Progenitor cell of endocrine pancreas (in vitro differentiated cells): ENCODE measurements around the gene C1QTNF8. TPM values are rescaled to one million over a fixed set of nuclear protein-coding genes. Genes with fewer than 3 reads are reported as not detected.

Experiments used
- DNase-seq: peaks from one replicate; pipeline ENCODE4 v3.0.0; 2021; ENCODE audit warnings: low spot score; ENCODE audit not compliant: unreplicated experiment
- H3K27ac Mint-ChIP-seq: 2 replicates; pipeline ENCODE4 v1.8.0; 2021; ENCODE audit warnings: mild to moderate bottlenecking, moderate library complexity, mixed read lengths
- H3K27me3 Mint-ChIP-seq: 2 replicates; pipeline ENCODE4 v1.8.0; 2021; ENCODE audit warnings: mixed read lengths
- H3K36me3 Mint-ChIP-seq: 2 replicates; pipeline ENCODE4 v1.8.0; 2022; ENCODE audit warnings: mixed read lengths; ENCODE audit not compliant: insufficient read depth
- H3K4me1 Mint-ChIP-seq: 2 replicates; pipeline ENCODE4 v1.8.0; 2021; ENCODE audit warnings: low read depth, mixed read lengths
- H3K4me3 Mint-ChIP-seq: 2 replicates; pipeline ENCODE4 v1.8.0; 2021; ENCODE audit warnings: low read depth, mild to moderate bottlenecking, moderate library complexity, mixed read lengths
- H3K9me3 Mint-ChIP-seq: 2 replicates; pipeline ENCODE4 v1.8.0; 2021; ENCODE audit warnings: low read depth, mixed read lengths
- CTCF ChIP-seq: fragments of 200-600 bp; sonication (generic); IDR thresholded peaks from one replicate; pipeline ENCODE4 v1.5.0; 2021; ENCODE audit warnings: antibody characterized with exemption, mild to moderate bottlenecking; ENCODE audit not compliant: unreplicated experiment
- total RNA-seq: library from RNA; stranded (reverse); gene quantifications from 2 replicates; pipeline ENCODE4 v1.2.1, GENCODE V29; 2021

Gene C1QTNF8
- total RNA-seq, 1 donor from 2014 or later = not detected

GRCh38 chr16:1142911-1143310, 46.9 kb upstream of the C1QTNF8 start:
- no peak for TF ChIP-seq CTCF
- Mint-ChIP-seq H3K27ac (no peak overlapping the region), H3K9me3 (no peaks in the 10 kb centered on the region), H3K27me3 (peaks cover 10% of the 10 kb centered on the region), H3K4me1 (peaks cover 2% of the 10 kb centered on the region), H3K36me3 (no peaks in the 10 kb centered on the region), H3K4me3 (no peak overlapping the region)
- no peak for DNase-seq

DNA sequence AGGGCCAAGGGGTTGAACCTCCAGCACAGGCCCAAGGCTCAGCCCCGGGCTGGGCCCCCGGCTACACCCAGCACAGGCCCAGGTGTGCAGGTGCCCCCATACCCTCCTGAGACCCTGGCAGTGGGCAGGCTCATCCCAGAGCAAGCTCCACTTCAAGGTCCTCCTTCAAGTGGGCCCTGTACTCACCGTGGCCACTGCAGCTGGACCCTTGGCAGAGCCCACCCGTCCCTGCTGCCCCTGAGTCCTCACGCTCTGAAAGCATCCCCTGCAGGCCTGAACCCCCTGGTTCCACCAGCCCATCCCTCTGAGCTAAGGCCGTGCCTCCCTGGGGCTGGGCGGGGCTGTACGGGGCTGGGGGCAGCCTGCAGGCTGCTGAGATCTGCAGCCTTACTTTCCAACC, 45.7 kb upstream of the C1QTNF8 start:
- no peak overlapping the region for H3K27ac Mint-ChIP-seq
- no peak for DNase-seq
- H3K4me1 Mint-ChIP-seq = peaks cover 2% of the 10 kb centered on the region
- peaks cover 10% of the 10 kb centered on the region for H3K27me3 Mint-ChIP-seq
- no peaks in the 10 kb centered on the region for H3K36me3 Mint-ChIP-seq
- no peak for TF ChIP-seq CTCF
- H3K9me3 Mint-ChIP-seq = no peaks in the 10 kb centered on the region
- H3K4me3 Mint-ChIP-seq = no peak overlapping the region

DNA sequence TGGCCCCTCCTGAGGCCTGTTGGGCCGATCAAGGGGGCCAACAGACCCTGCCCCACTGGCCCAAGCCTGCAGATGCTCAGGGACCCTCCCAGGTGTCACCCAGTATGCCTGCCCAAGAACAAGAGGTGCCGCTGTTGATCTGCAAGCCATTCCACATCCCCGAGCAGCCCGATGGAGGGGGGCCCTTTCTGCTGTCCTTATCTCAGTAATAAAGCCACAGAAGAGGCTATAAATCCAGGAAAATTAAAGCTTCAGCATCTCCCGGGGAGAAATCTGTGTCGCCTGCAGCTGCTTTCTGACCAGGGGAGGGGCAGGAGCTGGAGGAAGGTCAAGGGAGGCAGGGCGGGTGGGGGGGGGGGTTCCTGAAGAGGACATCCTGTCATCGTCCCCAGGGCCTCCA, 45.1 kb upstream of the C1QTNF8 start:
- Mint-ChIP-seq H3K27ac (no peak overlapping the region), H3K27me3 (peaks cover 10% of the 10 kb centered on the region), H3K4me3 (no peak overlapping the region), H3K9me3 (no peaks in the 10 kb centered on the region), H3K4me1 (peaks cover 6% of the 10 kb centered on the region), H3K36me3 (no peaks in the 10 kb centered on the region)
- no peak for TF ChIP-seq CTCF
- DNase-seq = no peak

- no peak for DNase-seq
- no peaks in the 10 kb centered on the region for H3K9me3 Mint-ChIP-seq
- no peaks in the 10 kb centered on the region for H3K36me3 Mint-ChIP-seq
- peak overlapping the region; percentile 35 for H3K27ac Mint-ChIP-seq
- no peak overlapping the region for H3K4me3 Mint-ChIP-seq
- H3K4me1 Mint-ChIP-seq = peaks cover 11% of the 10 kb centered on the region
- H3K27me3 Mint-ChIP-seq = peaks cover 10% of the 10 kb centered on the region
- TF ChIP-seq CTCF = no peak
Measured at GRCh38 chr16:1140582-1141162, 44.6 kb upstream of the C1QTNF8 start.

GRCh38 chr16:1137604-1138003, 41.6 kb upstream of the C1QTNF8 start:
- H3K36me3 Mint-ChIP-seq = no peaks in the 10 kb centered on the region
- H3K27ac Mint-ChIP-seq = no peak overlapping the region
- DNase-seq = no peak
- no peaks in the 10 kb centered on the region for H3K9me3 Mint-ChIP-seq
- TF ChIP-seq CTCF = no peak
- H3K4me3 Mint-ChIP-seq = no peak overlapping the region
- H3K27me3 Mint-ChIP-seq = no peaks in the 10 kb centered on the region
- H3K4me1 Mint-ChIP-seq = peaks cover 22% of the 10 kb centered on the region
